ENCODE results near the gene XPO4. TPM values are rescaled to one million over a fixed set of nuclear protein-coding genes. Genes with fewer than 3 reads are reported as not detected.

Gene XPO4
- polyA plus RNA-seq, 3 donors: 17.5 to 19.2 (median 19.1) TPM

DNA sequence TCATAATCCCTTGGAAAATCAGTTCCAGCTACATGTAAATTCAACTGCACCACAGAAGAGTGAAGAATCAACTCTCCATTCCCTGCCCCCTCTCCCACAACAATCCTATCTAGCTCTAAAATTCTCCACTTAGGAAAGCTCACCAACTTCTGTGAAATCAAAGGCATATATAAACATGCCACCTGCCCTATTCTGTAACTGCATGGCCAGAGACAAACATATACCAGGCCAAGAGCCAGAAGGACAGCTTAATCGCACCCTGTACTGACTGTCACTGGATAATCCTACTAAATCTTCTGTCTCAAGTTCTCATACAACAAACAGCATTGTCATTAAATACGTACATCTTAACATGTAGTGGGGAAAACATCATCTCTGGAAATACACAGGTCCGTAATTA lies 70.6 kb downstream of the XPO4 start:
- DNase-seq (ENCODE audit: low read depth in 3 of 3, low spot score in 2 of 3): no peak

DNA sequence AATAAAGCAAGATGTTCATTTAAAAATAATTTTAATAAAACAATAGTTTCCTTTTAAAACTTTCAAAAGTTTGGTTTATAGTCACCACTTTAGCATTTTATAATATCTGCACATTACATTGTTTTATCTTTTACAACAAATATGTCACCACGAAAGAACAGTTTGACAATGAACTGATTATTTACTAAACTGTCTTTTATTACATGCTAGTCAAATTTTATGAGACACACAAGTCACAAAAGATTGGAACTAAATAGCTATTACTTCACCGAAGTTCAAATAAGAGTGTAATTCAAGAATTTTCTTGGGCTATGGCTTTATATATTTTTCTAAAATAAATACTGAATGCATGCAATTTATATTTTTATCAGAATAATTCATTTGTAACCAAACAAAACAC lies 71.3 kb downstream of the XPO4 start:
- no peak for DNase-seq (ENCODE audit: low read depth in 3 of 3, low spot score in 2 of 3)

DNA sequence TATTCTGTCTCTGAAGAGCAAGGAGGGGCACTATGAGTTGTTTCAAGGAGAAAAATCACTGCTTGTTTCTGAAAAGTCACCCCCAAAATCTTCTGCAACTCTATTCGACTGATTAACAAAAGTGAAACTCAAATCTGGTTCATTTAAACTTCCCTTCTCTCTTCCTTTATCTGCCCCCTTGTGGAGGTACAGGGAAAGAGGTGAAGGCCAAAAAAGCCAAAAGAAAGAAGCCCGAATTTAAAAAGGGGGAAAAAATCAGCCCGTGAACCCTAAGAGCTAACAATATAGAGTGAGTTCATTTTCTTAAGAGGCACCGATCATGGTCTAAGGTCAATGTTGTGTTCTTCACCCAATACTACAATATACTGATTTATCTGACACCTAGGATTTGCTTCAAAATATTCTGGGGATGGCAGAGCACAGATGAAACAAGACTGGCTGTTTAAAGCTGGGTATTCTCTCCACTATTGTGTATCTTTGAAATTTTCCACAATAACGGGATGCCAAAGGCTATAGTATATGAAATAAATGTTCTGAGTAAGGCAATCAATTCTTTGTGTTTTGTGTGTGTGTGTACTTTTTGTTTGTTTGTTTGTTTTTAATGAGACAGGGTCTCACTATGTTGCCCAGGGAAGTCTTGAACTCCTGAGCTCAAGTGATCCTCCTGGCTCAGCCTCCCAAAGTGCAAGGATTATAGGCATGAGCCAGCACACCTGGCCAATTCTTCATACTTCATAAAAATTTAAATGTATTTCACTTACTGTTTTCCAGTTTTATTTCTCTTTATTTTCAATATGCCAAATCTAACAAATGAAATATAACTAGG lies 73.8 kb downstream of the XPO4 start:
- DNase-seq (ENCODE audit: low read depth in 3 of 3, low spot score in 2 of 3): peak in 1 of 3 donors; percentile 29

DNA sequence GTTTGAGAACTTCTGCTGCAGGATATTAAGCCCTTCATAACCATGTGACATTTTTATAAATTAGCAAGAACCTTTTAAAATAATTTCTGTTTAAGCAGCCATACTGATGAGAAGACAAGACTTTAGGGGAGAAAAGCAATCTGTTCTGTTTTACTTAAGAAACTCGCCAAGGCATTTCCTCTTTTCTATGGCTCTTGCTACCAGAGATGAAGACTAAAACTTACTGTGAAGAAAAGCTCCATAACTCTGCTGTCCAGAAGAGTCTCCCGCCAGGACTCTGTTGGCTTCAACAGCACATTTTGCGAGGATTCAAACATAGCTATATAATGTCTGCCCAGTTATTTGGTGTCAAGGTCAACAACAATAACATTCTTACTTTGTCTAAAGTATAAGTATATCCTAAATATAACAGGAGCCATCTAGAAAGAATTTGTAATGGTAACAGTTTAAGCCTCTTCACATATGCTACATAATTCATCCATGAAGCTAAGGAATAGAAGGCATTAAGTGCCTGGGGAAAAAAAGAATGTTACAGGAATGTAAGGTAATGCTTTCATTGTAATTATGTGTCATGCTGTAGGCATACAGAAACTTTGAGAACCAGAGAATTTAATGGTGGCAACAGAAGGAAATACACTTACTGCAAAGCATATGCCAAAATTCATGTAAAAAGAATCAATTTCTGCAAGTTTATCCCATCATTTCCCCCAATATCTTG lies 75.5 kb downstream of the XPO4 start:
- no peak for DNase-seq (ENCODE audit: low read depth in 3 of 3, low spot score in 2 of 3)

DNA sequence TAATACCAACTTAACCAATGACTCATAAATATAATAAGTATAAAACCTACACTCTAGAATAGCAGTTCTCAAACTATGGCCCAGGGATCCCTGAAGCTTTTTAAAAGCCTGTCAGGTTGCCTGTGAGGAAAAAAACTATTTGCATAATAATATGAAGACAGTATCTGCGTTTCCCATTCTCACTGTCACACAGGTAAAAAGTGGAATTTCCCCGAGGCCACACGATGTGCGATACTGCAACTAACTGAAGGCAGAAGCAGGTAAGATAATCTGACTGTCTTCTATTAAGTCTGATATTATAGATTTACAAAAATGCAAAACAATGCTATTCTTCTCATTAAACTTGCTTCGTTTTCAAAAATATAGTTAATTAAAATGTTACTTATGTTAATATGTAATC lies 76.2 kb downstream of the XPO4 start:
- no peak for DNase-seq (ENCODE audit: low read depth in 3 of 3, low spot score in 2 of 3)

DNA sequence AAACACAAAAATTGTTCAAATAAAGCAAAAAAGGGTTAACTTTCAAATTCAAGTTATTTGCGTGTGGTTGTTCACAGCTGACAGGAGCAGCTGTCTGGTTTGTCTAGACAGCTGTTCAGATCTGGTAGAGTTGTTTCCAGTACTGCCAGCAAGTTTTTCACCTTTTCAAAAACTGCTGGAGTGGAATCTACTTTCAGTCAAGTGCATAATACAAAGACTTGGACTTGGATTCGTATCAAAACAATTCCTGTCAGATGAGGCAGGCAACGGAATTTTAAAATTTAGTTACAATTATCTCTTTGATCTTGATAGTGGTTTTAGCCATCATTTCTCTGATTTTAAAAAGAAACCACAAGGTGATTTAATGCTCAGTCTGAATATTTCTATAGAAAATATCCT lies 77.1 kb downstream of the XPO4 start:
- no peak for DNase-seq (ENCODE audit: low read depth in 3 of 3, low spot score in 2 of 3)

DNA sequence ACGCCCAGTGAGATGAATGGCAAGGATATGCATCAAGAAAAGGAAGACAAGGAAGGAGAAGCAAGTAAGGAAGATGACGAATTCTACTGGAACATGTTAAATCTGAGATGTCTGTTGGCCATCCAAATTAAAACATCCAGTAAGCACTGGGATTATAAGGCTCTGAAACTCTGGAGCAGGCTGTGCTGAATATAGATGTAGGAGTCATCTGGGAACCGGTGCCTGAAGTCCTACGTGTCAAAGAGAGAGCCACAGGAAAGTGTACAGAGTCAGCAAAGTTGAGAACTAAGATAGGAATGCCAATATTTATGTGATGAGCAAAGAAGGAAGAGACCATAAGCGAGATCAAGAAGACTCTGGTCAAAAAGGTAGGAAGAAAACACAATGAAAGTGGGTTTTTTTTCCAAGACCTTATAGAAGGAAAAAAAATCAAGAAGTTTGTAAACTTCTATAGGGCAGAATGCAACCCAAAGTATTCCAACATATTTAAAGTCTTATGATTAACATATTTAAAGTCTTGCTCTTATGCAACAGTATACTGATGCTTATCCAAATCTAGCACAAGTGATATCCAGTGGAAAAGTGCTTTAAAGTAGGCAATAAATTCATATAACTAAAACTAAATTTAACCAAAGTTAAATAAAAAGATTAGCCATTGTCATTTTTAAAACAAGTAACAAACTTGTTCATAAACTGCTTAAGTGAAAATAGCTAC lies 77.6 kb downstream of the XPO4 start:
- DNase-seq (ENCODE audit: low read depth in 3 of 3, low spot score in 2 of 3): no peak

DNA sequence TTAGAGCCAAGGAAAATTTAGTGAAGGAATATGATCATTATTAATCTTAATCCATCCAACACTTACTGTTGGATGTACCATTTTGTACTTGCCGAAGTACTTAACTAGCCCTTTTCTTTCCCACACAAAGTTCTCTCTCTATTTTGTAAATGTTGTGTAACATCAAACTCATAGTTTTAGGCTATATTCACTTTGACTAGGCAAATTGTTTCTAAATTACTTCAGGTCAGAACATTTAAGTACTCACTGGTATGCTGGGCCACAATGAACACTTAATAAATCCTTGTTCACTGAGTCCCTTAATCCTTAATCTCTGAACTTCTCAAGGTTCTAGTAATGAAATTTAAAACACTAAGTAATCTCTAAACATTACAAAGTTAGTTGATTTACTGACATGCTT lies 79.5 kb downstream of the XPO4 start:
- DNase-seq (ENCODE audit: low read depth in 3 of 3, low spot score in 2 of 3): no peak

DNA sequence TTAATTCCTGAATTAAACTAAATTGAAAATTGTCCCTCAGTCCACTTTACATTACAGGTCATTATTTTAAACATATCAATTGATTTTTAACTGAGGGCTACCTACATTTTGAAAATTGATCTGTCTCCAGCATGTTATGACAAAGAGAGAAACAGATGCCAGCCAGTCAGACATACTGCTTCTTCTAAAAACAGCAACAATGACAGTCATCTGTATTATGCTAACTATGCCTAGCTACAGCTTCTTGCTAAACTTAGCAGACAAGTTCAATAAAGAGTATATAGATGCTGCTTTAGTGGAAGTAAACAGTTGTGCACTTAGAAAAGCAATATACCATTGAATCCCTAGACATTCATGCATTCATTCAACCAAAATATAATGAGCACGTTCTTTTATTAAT lies 80.1 kb downstream of the XPO4 start:
- no peak for DNase-seq (ENCODE audit: low read depth in 3 of 3, low spot score in 2 of 3)

DNA sequence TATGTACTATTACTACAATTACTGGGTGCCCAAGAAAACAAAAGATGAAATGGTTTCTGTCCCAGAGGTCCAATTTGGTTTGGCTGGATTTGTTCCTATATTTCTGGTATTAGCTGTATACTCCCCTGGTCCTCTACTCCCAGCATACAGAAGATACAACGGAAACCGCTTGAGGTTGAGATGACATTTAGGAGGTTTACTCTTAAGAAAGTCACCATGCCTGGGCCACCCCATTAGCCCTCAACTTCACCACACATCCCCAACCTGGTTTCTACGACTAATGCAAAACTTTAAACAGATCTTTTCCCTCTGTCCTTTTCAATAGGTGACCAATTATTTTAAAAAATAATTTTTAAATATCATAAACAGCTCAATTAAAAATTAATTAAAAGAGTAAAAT lies 82.8 kb downstream of the XPO4 start:
- no peak for DNase-seq (ENCODE audit: low read depth in 3 of 3, low spot score in 2 of 3)

DNA sequence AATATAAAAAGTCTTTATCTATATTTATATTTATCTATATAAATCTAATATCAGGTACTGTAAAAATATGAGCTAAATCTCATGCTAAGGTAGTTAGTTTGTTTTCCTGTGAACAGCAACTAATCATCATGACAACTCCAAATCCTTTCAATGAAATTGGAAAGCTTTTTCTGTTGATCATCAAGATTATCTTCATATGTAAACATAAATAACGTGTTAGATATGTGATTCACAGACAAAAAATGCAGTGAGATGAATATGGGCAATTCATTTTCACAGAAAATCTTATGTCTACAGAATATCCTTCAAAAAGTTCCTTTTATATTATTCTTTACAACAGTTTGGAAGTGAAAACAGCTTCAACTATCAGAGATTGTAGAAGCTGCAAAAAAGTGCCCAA lies 87.1 kb downstream of the XPO4 start:
- DNase-seq (ENCODE audit: low read depth in 3 of 3, low spot score in 2 of 3): no peak

DNA sequence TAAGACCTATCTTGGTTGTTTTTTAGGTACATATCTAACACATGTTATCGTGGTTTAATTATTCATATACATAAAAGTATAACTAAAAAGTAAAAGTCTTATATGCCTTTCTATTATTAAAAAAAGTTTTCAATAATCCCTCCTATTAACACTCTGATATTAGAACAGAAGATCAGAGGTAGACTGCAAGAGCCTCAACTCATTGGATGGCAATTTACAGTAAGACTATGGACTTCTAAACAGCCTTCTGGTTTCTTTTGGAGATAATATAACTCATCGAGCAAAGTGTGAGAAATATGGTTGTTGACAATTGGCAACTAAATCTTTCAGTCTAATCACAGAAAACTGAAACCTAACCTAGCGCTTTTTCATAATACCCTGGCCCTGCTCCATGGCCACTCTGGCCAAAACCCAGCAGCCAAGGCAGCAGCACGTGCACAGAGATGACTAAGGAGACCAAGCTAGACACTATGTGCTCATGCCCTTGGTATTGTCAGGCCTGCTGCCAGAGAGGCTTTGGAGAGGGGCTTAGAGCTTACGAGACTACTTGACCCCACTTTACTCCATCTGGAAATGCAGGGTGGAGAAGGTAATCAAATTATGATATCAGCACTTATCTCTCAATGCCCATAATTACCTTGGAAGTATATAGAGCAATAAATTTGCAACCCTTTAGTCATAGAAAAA lies 88.2 kb downstream of the XPO4 start:
- no peak for DNase-seq (ENCODE audit: low read depth in 3 of 3, low spot score in 2 of 3)

DNA sequence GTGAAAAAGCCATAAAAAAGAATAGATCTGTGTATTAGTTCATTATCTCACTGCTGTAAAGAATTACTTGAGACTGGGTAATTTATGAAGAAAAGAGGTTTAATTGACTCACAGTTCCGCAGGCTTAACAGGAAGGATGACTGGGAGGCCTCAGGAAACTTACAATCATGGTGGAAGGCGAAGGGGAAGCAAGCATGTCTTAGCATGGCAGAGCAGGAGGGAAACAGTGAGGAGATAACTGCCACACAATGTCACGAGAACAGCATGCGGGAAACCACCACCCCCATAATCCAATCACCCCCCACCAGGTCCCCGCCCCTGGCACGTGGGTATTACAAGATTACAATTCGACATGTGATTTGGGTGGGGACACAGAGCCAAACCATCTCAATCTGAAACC lies 89.7 kb downstream of the XPO4 start:
- DNase-seq (ENCODE audit: low read depth in 3 of 3, low spot score in 2 of 3): no peak

DNA sequence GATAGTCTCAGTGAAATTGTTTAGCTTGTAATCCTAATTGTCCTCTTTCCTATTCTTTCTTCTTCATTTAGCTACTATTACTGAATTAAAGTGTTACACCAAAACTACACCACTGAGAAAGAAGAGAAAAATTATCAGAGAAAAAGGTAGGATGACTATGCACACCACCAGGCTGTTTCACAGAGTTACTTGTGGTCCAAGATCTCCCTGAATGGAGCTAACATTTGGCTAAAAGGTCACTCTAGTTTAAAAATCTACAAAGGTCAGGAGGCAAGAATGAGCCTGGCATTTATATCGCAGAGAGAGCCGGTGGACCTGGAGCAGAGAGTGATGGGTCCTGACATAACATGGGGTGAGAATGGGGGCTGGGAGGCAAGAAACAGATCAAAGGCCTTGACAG lies 91.7 kb downstream of the XPO4 start:
- no peak for DNase-seq (ENCODE audit: low read depth in 3 of 3, low spot score in 2 of 3)

DNA sequence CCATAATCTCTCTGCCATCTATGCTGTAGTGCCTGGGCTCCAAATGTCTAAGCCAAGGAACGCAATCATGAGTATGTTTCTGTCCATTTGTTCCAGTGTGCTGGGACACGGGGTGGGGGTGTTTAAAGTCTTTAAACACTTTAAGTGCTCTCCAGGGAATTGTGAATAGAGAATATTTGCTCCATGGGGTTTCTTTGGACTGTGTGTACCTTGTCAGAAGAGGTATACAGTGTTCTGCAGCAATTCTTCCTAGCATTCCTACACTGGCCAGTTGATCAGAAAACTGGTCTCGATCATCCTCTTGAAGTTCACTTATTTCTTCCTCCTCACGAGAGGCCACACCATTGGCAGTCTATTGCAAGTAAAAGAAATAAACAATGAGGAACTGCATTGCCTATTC lies 93.7 kb downstream of the XPO4 start:
- DNase-seq (ENCODE audit: low read depth in 3 of 3, low spot score in 2 of 3): no peak

DNA sequence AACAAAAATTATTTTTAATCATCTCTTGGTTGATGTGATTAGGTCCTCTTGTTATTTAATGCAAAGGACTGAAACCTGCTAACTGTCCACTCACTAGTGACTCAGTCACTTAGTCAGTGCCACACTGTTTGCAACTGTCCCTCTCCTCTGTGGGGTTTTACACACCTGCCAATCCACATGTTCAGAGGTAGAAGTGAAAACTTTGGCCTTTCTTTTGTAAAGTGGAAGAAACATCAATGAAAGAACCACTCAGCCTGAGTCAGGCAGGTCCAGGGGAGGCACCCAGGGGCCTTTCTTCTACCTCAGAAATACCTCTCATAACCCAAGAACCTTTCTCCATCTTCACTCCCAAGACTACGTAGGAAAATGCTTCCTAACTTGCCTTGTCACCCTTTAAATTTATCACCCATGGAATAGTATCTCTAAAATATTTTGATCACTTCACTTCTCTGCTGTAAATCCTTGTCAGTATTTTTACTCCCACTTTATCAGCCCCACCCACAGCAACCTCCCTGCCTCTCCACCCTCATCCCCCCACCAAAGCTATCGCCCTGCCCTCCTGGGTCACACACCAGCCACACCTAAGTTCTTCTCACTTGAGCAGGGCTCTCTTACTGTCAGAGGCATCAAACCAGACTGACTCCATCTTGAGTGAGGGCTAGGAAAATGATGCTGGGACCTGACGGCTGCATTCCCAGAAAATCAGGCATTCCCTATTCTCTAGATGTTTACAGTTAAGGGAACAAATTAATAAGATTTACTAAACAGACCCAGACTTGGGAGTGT lies 99.2 kb downstream of the XPO4 start:
- DNase-seq (ENCODE audit: low read depth in 3 of 3, low spot score in 2 of 3): no peak

DNA sequence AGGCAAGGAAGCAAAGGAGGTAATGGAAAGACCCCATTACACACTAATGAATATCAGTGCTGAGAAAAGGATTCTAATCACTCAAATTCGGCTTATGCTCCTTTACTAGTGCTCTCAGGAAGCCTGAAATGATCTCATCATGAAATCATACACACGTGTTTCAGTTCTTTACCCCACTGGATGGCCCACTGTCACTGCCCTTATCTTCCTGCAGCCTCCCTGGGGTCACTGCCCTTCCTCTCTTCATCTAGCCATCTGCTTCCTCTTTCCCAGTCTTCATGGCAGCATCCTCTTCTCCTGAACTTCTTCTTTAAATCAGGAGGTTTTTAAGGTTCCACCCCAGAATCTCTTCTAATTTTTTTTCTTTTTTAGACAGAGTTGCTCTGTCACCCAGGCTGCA lies 100.8 kb downstream of the XPO4 start:
- DNase-seq (ENCODE audit: low read depth in 3 of 3, low spot score in 2 of 3): no peak

DNA sequence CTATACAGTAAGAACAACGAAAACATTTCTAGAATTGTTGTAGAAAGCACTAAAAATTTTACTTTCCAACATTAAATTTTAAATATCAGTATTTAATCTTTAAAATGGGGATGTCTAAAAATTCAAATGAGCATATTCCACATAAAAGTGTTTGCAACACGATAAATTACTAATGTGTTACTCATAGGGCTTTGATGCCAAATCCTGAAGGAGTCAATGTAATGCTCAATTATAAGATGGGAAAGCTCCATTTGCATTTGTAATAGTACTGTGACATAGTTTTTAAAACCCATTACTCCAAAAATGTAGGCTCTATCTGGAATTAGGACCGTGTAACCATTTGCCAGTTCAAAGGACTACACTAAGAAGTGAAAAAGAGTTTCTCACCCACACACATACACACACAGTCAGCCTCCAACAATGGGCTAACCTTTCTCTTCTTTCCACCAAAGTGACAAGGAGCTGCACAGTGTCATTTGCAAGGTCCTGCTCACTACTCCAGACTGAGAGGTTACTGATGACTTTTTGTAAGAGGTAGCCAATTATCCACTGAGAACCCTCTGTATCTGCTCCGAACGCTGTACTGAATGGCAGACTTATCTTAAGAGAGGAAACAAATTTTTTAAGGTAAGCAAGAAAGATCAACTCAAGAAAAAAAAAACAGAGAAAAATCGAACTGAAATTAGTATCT lies 102.7 kb downstream of the XPO4 start:
- no peak for DNase-seq (ENCODE audit: low read depth in 3 of 3, low spot score in 2 of 3)

DNA sequence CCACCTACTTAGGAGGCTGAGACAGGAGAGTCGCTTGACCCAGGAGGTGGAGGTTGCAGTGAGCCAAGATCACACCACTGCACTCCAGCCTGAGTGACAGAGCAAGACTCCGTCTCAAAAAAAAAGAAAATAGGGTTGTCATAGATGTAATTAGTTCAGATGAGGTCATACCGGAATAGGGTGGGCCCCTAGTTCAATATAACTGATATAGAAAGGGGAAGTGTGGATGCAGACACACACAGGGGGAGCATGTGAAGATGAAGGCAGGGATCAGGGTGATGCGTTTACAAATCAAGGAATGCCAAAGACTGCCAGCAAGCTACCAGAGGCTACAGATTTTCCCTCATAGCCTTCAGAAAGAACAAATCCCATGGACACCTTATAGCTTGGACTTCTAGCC lies 104.5 kb downstream of the XPO4 start:
- DNase-seq (ENCODE audit: low read depth in 3 of 3, low spot score in 2 of 3): no peak

Measured in right renal cortex interstitium (tissue), 3 donors.